WTC11 (cell line): ENCODE data around the gene PRKCZ. TPM values are rescaled to one million over a fixed set of nuclear protein-coding genes. Genes with fewer than 3 reads are reported as not detected.

Experiments used
- ATAC-seq: fragments of 200-7000 bp; cut with Tn5 transposase; 2 replicates; pipeline ENCODE4 v1.10.0; 2021; ENCODE audit warnings: mild to moderate bottlenecking, moderate library complexity
- CTCF ChIA-PET: fragments of 300-600 bp; sonication (Branson Sonifier 250); formaldehyde crosslinking; loops from one replicate; lab custom pipeline; 2021; ENCODE audit warnings: antibody characterized with exemption; lab: Charles Lee
- POLR2A ChIA-PET: fragments of 350-600 bp; sonication (Branson Sonifier 250); formaldehyde crosslinking; loops from one replicate; lab custom pipeline; 2021; ENCODE audit warnings: antibody characterized with exemption; lab: Charles Lee
- DNase-seq: peaks from one replicate; pipeline ENCODE4 v3.0.0; 2021; ENCODE audit warnings: low spot score
- H3K27ac Mint-ChIP-seq: 2 replicates; pipeline ENCODE4 v1.8.0; 2021; ENCODE audit warnings: mixed read lengths
- H3K27me3 Mint-ChIP-seq: 2 replicates; pipeline ENCODE4 v1.8.0; 2021; ENCODE audit warnings: low read depth, mild to moderate bottlenecking, moderate library complexity, mixed read lengths
- H3K36me3 Mint-ChIP-seq: 2 replicates; pipeline ENCODE4 v1.8.0; 2021; ENCODE audit warnings: mixed read lengths
- H3K4me1 Mint-ChIP-seq: 2 replicates; pipeline ENCODE4 v1.8.0; 2022; ENCODE audit warnings: mixed read lengths
- H3K4me3 Mint-ChIP-seq: 2 replicates; pipeline ENCODE4 v1.8.0; 2021; ENCODE audit warnings: mild to moderate bottlenecking, moderate library complexity, mixed read lengths
- H3K9me3 Mint-ChIP-seq: 2 replicates; pipeline ENCODE4 v1.8.0; 2021; ENCODE audit warnings: mixed read lengths
- CREM ChIP-seq: sonication (generic); formaldehyde crosslinking; IDR thresholded peaks from 2 replicates; pipeline ENCODE4 v1.8.1; 2022; ENCODE audit warnings: mild to moderate bottlenecking, missing genetic modification reagents, moderate library complexity
- ETV6 ChIP-seq: sonication (generic); formaldehyde crosslinking; IDR thresholded peaks from 2 replicates; pipeline ENCODE4 v1.8.1; 2022; ENCODE audit warnings: mild to moderate bottlenecking, missing genetic modification reagents
- FOXP4 ChIP-seq: sonication (generic); formaldehyde crosslinking; IDR thresholded peaks from 2 replicates; pipeline ENCODE4 v1.8.0; 2022; ENCODE audit warnings: mild to moderate bottlenecking, missing genetic modification reagents
- SP1 ChIP-seq: sonication (generic); formaldehyde crosslinking; conservative IDR thresholded peaks from 2 replicates; pipeline ENCODE4 v1.8.1; 2022; ENCODE audit warnings: missing genetic modification reagents
- STAT6 ChIP-seq: sonication (generic); formaldehyde crosslinking; conservative IDR thresholded peaks from 2 replicates; pipeline ENCODE4 v1.8.1; 2023; ENCODE audit warnings: mild to moderate bottlenecking, low read depth, missing genetic modification reagents, moderate library complexity
- ZBTB43 ChIP-seq: sonication (generic); formaldehyde crosslinking; IDR thresholded peaks from 2 replicates; pipeline ENCODE4 v1.8.1; 2023; ENCODE audit warnings: mild to moderate bottlenecking, missing genetic modification reagents
- ZNF425 ChIP-seq: fragments of 250-450 bp; sonication (Bioruptor Pico); conservative IDR thresholded peaks from 2 replicates; pipeline ENCODE4 v1.9.0; 2021; ENCODE audit warnings: mild to moderate bottlenecking
- ZNF512 ChIP-seq: sonication (generic); formaldehyde crosslinking; IDR thresholded peaks from 2 replicates; pipeline ENCODE4 v1.8.1; 2022; ENCODE audit warnings: missing genetic modification reagents, borderline replicate concordance
- total RNA-seq: library from RNA; stranded (reverse); gene quantifications from 3 replicates; pipeline ENCODE4 v1.2.3, GENCODE V29; 2021

Gene PRKCZ
- total RNA-seq, 1 experiment from 2014 or later, result 52.5 TPM

- no peak for TF ChIP-seq ZBTB43 (CRISPR knock-in tag)
- no peak for TF ChIP-seq ZNF512 (CRISPR knock-in tag)
- TF ChIP-seq ZNF425 (CRISPR knock-in tag), result no peak
These were observed 3.9 kb upstream of the PRKCZ start (continued) for GRCh38 chr1:2046174-2046917.

- peak; percentile 39; the same call in 1 of the 2 replicates for TF ChIP-seq SP1
- TF ChIP-seq CREM (CRISPR knock-in tag), result no peak
- TF ChIP-seq ETV6 (CRISPR knock-in tag), result peak; percentile 74; the same call in 1 of the 2 replicates
- 0 out of 2 replicates have a peak overlapping the region, but pooled peaks have one; percentile 41 for H3K27ac Mint-ChIP-seq
- H3K4me3 Mint-ChIP-seq, result peak overlapping the region; percentile 54
- ATAC-seq (peak; percentile 9), DNase-seq (peak; percentile 57)
- peaks cover 13% of the 10 kb centered on the region; the same call in 1 of the 2 replicates for H3K27me3 Mint-ChIP-seq
- H3K36me3 Mint-ChIP-seq, result no peaks in the 10 kb centered on the region
- CTCF ChIA-PET, result interaction anchor here (0.6 to 12.0 kb wide), 35 partner anchors 9 to 417 kb away, joined by 3 to 312 read pairs (median 4); partner anchors contain the start of genes CALML6, CFAP74, GABRD and TMEM52
- H3K4me1 Mint-ChIP-seq, result peaks cover 23% of the 10 kb centered on the region
- POLR2A ChIA-PET, result no interaction called here
- no peaks in the 10 kb centered on the region for H3K9me3 Mint-ChIP-seq
These were observed 3.1 kb upstream of the PRKCZ start for GRCh38 chr1:2046953-2047748.

GRCh38 chr1:2047749-2048729 lies 2.2 kb upstream of the PRKCZ start:
- TF ChIP-seq FOXP4 (CRISPR knock-in tag), result no peak
- TF ChIP-seq STAT6, result peak; percentile 70; the same call in 1 of the 2 replicates
- Mint-ChIP-seq H3K4me1 (peaks cover 26% of the 10 kb centered on the region), H3K36me3 (no peaks in the 10 kb centered on the region), H3K27ac (peak overlapping the region; percentile 63; the same call in 1 of the 2 replicates), H3K4me3 (peak overlapping the region; percentile 85), H3K9me3 (no peaks in the 10 kb centered on the region), H3K27me3 (peaks cover 13% of the 10 kb centered on the region; the same call in 1 of the 2 replicates)
- ChIA-PET POLR2A (no interaction called here), CTCF (interaction anchor here (1.1 to 12.0 kb wide), 6 partner anchors 57 to 139 kb away, joined by 3 to 312 read pairs (median 5); no protein-coding TSS in a partner anchor)
- no peak for DNase-seq
- no peak for ATAC-seq
